Measurements from ENCODE around the gene RSPH10B2.
"Not testable (repeated sequence)": the region's sequence is repeated elsewhere in the genome, so short reads cannot be mapped to it uniquely, and the experiment has no call there.

- TF ChIP-seq EZH2phosphoT487 (IDR thresholded peaks at IDR 0.05; ENCODE audit: borderline replicate concordance, low read depth, low read length); CTCF (conservative IDR thresholded peaks at IDR 0.05; ENCODE audit: low read length): not testable (repeated sequence)
Observed at GRCh38 chr7:6829616-6830015, 75.7 kb downstream of the RSPH10B2 start.
